Fibroblast of peridontal ligament (primary cell): ENCODE measurements around the gene CPLANE1.
"Not testable (repeated sequence)": the region's sequence is repeated elsewhere in the genome, so short reads cannot be mapped to it uniquely, and the experiment has no call there.

ENCODE experiments used
- DNase-seq: peaks from one replicate; pipeline ENCODE4 v3.0.0-alpha.2; 2010; ENCODE audit errors: extremely low read depth

CPLANE1 gene

GRCh38 chr5:37208883-37209797, 40.0 kb downstream of the CPLANE1 start:
- peak; percentile 35 for DNase-seq

- DNase-seq = no peak
Measured at GRCh38 chr5:37207802-37208201, 41.4 kb downstream of the CPLANE1 start.

GRCh38 chr5:37206736-37207135, 42.4 kb downstream of the CPLANE1 start:
- peak; percentile 3 for DNase-seq

GRCh38 chr5:37198842-37199241, 50.3 kb downstream of the CPLANE1 start:
- DNase-seq = peak; percentile 12

- no peak for DNase-seq
Measured at GRCh38 chr5:37198061-37198460, 51.1 kb downstream of the CPLANE1 start.

GRCh38 chr5:37197340-37198050, 51.7 kb downstream of the CPLANE1 start:
- DNase-seq = peak; percentile 33

- DNase-seq = no peak
Measured at GRCh38 chr5:37190592-37190991, 58.6 kb downstream of the CPLANE1 start.

- DNase-seq = peak; percentile 22
Measured at GRCh38 chr5:37189355-37189754, 59.8 kb downstream of the CPLANE1 start.

- no peak for DNase-seq
Measured at GRCh38 chr5:37187465-37187977, 61.7 kb downstream of the CPLANE1 start.

- no peak for DNase-seq
Measured at GRCh38 chr5:37184748-37185364, 64.3 kb downstream of the CPLANE1 start.

GRCh38 chr5:37182667-37183066, 66.5 kb downstream of the CPLANE1 start:
- DNase-seq = no peak

- no peak for DNase-seq
Measured at GRCh38 chr5:37174928-37175327, 74.2 kb downstream of the CPLANE1 start.

- DNase-seq = no peak
Measured at GRCh38 chr5:37172957-37173356, 76.2 kb downstream of the CPLANE1 start.

- DNase-seq = no peak
Measured at GRCh38 chr5:37170856-37171255, 78.3 kb downstream of the CPLANE1 start.

GRCh38 chr5:37166197-37166596, 83.0 kb downstream of the CPLANE1 start:
- no peak for DNase-seq

GRCh38 chr5:37165761-37166160, 83.4 kb downstream of the CPLANE1 start:
- no peak for DNase-seq

- no peak for DNase-seq
Measured at GRCh38 chr5:37153661-37154060, 95.5 kb downstream of the CPLANE1 start.

GRCh38 chr5:37146896-37147295, 102.3 kb downstream of the CPLANE1 start:
- DNase-seq = no peak

GRCh38 chr5:37136694-37137093, 112.5 kb downstream of the CPLANE1 start:
- no peak for DNase-seq

- not testable (repeated sequence) for DNase-seq
Measured at GRCh38 chr5:37135312-37135711, 113.9 kb downstream of the CPLANE1 start.

- DNase-seq = peak; percentile 39
Measured at GRCh38 chr5:37133939-37134338, 115.2 kb downstream of the CPLANE1 start.

- DNase-seq = peak; percentile 20
Measured at GRCh38 chr5:37132646-37133045, 116.5 kb downstream of the CPLANE1 start.
